Neutrophil (primary cell): Measurements from ENCODE around the gene SLC22A7.

Source experiments
- H3K27ac ChIP-seq: fragments of 200-600 bp; sonication (generic); 2 replicates; pipeline ENCODE4 v1.5.1; 2016; ENCODE audit warnings: mild to moderate bottlenecking, moderate library complexity
- H3K27me3 ChIP-seq: fragments of 200-600 bp; sonication (generic); 2 replicates; pipeline ENCODE4 v1.6.0; 2016; ENCODE audit warnings: mild to moderate bottlenecking
- H3K36me3 ChIP-seq: fragments of 200-600 bp; sonication (generic); 2 replicates; pipeline ENCODE4 v1.5.1; 2017
- H3K4me1 ChIP-seq, 2 experiments: fragments of 200-600 bp in 1 of 2; sonication (generic) in 1 of 2; 1 replicate in 1 of 2; 2 replicates in 1 of 2; pipeline versions ENCODE4 v1.5.1 to v1.6.1; 2013 to 2016; ENCODE audit warnings: low read depth in 1 of 2, low read length in 1 of 2, mild to moderate bottlenecking in 1 of 2, moderate library complexity in 1 of 2; ENCODE audit not compliant: control insufficient read depth in 1 of 2, insufficient read depth in 1 of 2
- H3K4me3 ChIP-seq, 2 experiments: fragments of 200-600 bp in 1 of 2; sonication (generic) in 1 of 2; 1 replicate in 1 of 2; 2 replicates in 1 of 2; pipeline ENCODE4 v1.5.1; 2013 to 2016; ENCODE audit warnings: low read depth in 1 of 2, low read length in 1 of 2, mild to moderate bottlenecking in 1 of 2, moderate library complexity in 1 of 2
- H3K9me3 ChIP-seq: fragments of 200-600 bp; sonication (generic); 2 replicates; pipeline ENCODE4 v1.5.1; 2016
- TF ChIP-seq, protein P1 (sequence below): fragments of 200-600 bp; sonication (generic); IDR thresholded peaks from 2 replicates; pipeline ENCODE4 v1.5.1; 2016; ENCODE audit warnings: antibody characterized with exemption

Gene SLC22A7

DNA sequence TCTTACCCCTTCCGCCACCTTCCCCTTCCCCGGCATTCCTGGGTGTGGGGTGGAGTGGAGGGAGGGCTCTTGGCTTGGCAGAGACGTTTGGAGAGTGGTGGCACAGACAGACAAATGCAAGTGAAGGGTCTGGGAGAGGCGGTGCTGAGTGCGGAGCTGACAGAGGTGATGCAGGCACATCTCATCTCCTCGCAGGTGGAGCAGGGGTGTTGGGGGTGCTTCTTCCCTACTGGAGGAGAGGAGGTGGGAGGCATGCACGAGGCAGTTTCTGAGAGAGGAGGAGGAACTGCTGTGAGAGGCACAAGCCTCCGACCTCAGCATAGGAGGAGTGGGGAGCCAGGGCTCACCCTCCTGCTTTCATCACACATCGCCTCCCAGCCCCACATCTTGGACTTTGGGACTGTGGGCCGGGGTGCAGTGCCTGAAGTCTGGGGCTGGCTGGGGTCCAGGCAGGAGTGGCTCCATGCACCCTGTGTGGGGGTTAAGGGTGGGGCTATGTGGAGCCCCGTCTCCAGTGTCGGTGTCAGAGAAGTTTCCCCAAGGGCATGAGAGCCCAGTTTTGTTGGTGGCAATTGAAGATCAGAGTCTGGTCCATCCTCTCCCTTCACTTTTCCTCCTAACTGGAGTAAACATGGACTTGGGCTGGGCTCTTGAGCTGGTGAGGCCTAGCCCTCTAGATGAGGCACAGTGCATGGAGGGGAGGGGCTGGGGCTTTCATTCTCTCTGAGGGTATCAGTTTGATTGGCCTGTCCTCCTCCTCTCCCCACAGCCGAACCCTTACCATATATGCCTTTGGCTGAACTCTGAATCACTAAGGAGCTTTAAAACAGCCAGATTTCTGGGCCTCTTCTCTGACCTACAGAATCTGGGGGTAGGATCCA lies 20.2 kb upstream of the SLC22A7 start:
- no peak overlapping the region for H3K27ac ChIP-seq
- H3K9me3 ChIP-seq = no peaks in the 10 kb centered on the region
- no peaks in the 10 kb centered on the region for H3K36me3 ChIP-seq
- H3K4me3 ChIP-seq = no peak overlapping the region
- H3K27me3 ChIP-seq = peaks cover 99% of the 10 kb centered on the region
- H3K4me1 ChIP-seq = peaks cover 7 to 15% of the 10 kb centered on the region in 2 experiments
- TF ChIP-seq, protein P1, sequence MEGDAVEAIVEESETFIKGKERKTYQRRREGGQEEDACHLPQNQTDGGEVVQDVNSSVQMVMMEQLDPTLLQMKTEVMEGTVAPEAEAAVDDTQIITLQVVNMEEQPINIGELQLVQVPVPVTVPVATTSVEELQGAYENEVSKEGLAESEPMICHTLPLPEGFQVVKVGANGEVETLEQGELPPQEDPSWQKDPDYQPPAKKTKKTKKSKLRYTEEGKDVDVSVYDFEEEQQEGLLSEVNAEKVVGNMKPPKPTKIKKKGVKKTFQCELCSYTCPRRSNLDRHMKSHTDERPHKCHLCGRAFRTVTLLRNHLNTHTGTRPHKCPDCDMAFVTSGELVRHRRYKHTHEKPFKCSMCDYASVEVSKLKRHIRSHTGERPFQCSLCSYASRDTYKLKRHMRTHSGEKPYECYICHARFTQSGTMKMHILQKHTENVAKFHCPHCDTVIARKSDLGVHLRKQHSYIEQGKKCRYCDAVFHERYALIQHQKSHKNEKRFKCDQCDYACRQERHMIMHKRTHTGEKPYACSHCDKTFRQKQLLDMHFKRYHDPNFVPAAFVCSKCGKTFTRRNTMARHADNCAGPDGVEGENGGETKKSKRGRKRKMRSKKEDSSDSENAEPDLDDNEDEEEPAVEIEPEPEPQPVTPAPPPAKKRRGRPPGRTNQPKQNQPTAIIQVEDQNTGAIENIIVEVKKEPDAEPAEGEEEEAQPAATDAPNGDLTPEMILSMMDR = no peak

DNA sequence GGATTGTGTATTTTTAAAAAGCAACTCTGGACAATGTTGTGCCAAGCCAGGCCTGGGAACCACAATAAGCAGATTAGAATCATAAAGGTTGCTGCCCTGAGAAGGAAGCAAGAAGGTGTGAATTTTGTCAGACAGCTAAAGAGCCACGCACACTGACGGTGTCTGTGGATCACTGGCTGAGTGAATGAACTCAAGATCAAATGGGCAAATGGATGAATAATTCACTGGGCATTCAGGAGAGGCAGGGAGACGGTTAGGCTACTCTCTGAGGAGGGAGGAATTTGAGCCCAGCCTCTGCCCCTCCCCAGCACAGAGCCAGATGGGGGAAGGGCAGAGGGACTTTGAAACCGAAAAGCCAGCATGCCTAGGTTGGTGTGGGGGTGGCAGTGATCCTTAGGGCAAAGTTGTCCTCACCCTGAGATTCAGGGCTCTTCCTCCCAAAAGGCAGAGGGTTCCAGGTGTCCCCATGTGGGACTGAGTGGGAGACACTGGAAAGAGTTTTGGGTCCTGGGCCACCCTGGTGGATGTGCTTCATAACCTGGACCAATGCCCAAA lies 19.5 kb upstream of the SLC22A7 start:
- Histone ChIP-seq H3K4me3 (no peak overlapping the region), H3K36me3 (no peaks in the 10 kb centered on the region), H3K9me3 (no peaks in the 10 kb centered on the region), H3K27ac (no peak overlapping the region), H3K4me1 (peaks cover 7 to 15% of the 10 kb centered on the region in 2 experiments), H3K27me3 (peaks cover 99% of the 10 kb centered on the region)
- TF ChIP-seq, protein P1 = no peak

DNA sequence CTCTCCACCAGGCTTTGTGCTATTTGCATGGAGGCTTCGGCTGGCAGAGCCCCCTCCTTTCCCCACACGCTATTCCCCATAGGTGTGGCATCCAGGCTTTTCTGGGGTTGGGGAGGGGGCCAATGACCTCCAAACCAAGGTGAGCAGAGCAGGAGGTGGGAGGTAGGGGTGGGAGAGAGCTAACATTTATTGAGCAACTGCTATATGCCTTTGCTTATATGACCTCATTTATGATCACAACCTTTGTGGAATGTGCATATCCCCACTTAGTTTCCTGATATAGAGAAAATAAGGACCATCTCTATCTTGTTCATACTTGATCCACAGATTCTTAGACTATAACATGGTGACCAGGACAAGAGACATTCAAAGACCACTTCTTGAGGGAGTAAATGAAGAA lies 17.8 kb upstream of the SLC22A7 start:
- Histone ChIP-seq H3K4me1 (peaks cover 7 to 12% of the 10 kb centered on the region in 2 experiments), H3K27ac (no peak overlapping the region), H3K27me3 (peaks cover 99% of the 10 kb centered on the region), H3K4me3 (no peak overlapping the region), H3K9me3 (no peaks in the 10 kb centered on the region), H3K36me3 (no peaks in the 10 kb centered on the region)
- TF ChIP-seq, protein P1 = no peak

DNA sequence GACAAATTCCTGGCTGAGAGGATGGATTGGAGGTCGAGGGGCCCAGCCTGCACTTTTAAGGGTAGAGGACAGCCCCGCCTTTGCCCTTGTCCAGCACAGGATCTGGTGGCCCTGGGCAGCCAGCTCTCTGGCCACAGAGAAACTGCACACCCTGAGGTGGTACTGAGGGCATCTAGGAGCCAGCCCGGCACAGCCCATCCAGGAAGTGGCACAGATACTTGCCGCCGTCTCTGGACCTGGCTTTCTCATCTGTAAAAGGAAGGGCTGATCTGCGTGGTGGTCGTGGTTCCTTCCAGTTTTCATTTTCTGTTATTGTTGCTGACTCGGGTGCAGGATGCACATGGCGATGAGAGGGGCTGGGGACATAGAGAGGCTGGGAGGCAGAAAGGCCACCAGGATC lies 16.0 kb upstream of the SLC22A7 start:
- TF ChIP-seq, protein P1 = no peak
- Histone ChIP-seq H3K4me1 (no peaks in the 10 kb centered on the region), H3K4me3 (no peak overlapping the region), H3K27me3 (peaks cover 99% of the 10 kb centered on the region), H3K9me3 (no peaks in the 10 kb centered on the region), H3K27ac (no peak overlapping the region), H3K36me3 (no peaks in the 10 kb centered on the region)

DNA sequence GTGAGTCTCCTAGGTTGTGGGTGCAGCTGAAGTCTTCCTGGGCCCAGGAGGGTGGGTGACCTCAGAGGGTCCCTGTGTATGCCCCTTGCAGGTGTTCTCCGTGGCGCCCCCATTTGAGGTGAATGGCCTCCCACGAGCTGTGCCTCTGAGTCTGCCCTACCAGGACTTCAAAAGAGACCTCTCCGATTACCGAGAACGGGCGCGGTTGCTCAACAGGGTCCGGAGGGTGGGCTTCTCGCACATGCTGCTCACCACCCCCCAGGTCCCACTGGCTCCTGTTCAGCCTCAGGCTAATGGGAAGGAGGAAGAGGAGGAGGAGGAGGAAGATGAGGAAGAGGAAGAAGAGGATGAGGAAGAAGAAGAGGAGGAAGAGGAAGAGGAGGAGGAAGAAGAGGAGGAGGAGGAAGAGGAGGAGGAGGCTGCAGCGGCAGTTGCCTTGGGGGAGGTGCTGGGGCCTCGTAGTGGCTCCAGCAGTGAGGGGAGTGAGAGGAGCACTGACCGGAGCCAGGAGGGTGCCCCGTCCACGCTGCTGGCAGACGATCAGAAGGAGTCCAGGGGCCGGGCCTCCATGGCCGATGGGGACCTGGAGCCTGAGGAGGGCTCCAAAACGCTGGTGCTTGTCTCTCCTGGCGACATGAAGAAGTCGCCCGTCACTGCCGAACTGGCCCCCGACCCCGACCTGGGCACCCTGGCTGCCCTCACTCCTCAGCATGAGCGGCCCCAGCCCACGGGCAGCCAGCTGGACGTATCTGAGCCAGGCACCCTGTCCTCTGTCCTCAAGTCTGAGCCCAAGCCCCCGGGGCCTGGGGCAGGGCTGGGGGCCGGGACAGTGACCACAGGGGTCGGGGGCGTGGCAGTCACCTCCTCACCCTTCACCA lies 15.2 kb upstream of the SLC22A7 start:
- H3K9me3 ChIP-seq = no peaks in the 10 kb centered on the region
- TF ChIP-seq, protein P1 = no peak
- H3K27me3 ChIP-seq = peaks cover 99% of the 10 kb centered on the region
- no peak overlapping the region for H3K4me3 ChIP-seq
- no peaks in the 10 kb centered on the region for H3K36me3 ChIP-seq
- no peaks in the 10 kb centered on the region for H3K4me1 ChIP-seq
- H3K27ac ChIP-seq = no peak overlapping the region
